ENCODE measurements around the gene GPR152. TPM values are rescaled to one million over a fixed set of nuclear protein-coding genes. Genes with fewer than 3 reads are reported as not detected.

GPR152 gene
- total RNA-seq, 4 donors from 2014 or later = not detected

GRCh38 chr11:67451658-67451976 is 912 bp downstream of the GPR152 start:
- TF ChIP-seq EP300 (IDR thresholded peaks at IDR 0.05) = no peak
- 92% methylated on average over 5 of the region's 14 CpGs; no CpG with 5 or more reads in 1 of the 2 donors for WGBS, 2 donors (ENCODE audit: low coverage in 1 of 2)
- ATAC-seq = no peak
- Histone ChIP-seq H3K9me3 (no peaks in the 10 kb centered on the region), H3K27ac (peak overlapping the region in 2 of 4 donors; percentile 6 to 25), H3K27me3 (no peaks in the 10 kb centered on the region), H3K4me1 (no peaks in the 10 kb centered on the region), H3K36me3 (no peaks in the 10 kb centered on the region), H3K4me3 (no peak overlapping the region)

GRCh38 chr11:67450796-67451657 is 1.5 kb downstream of the GPR152 start:
- H3K27me3 ChIP-seq = no peaks in the 10 kb centered on the region
- ATAC-seq = no peak
- H3K27ac ChIP-seq = no peak overlapping the region
- no peak for TF ChIP-seq EP300 (IDR thresholded peaks at IDR 0.05)
- TF ChIP-seq POLR2A (IDR thresholded peaks at IDR 0.05) = no peak
- TF ChIP-seq POLR2AphosphoS5 (IDR thresholded peaks at IDR 0.05) = no peak
- TF ChIP-seq CTCF (IDR thresholded peaks at IDR 0.05) = no peak
- WGBS, 2 donors (ENCODE audit: low coverage in 1 of 2) = 91 to 100% methylated on average over 4 to 5 of the region's 25 CpGs
- H3K4me1 ChIP-seq = no peaks in the 10 kb centered on the region
- no peaks in the 10 kb centered on the region for H3K36me3 ChIP-seq
- no peaks in the 10 kb centered on the region for H3K9me3 ChIP-seq
- no peak overlapping the region for H3K4me3 ChIP-seq

GRCh38 chr11:67449116-67449844 is 3.2 kb downstream of the GPR152 start:
- WGBS, 2 donors (ENCODE audit: low coverage in 1 of 2) = 64 to 77% methylated on average over 7 to 8 of the region's 9 CpGs
- Histone ChIP-seq H3K27ac (no peak overlapping the region), H3K27me3 (no peaks in the 10 kb centered on the region), H3K4me1 (peaks cover 0 to 8% (median 2%) of the 10 kb centered on the region in 3 donors), H3K36me3 (no peaks in the 10 kb centered on the region), H3K9me3 (no peaks in the 10 kb centered on the region), H3K4me3 (no peak overlapping the region)
- TF ChIP-seq POLR2AphosphoS5 (IDR thresholded peaks at IDR 0.05) (no peak), EP300 (IDR thresholded peaks at IDR 0.05) (no peak), POLR2A (IDR thresholded peaks at IDR 0.05) (no peak), CTCF (IDR thresholded peaks at IDR 0.05) (no peak)
- peak; percentile 34 for ATAC-seq

- H3K4me1 ChIP-seq = peaks cover 0 to 12% (median 6%) of the 10 kb centered on the region in 3 donors
- no peaks in the 10 kb centered on the region for H3K9me3 ChIP-seq
- no peak for ATAC-seq
- WGBS, 2 donors (ENCODE audit: low coverage in 1 of 2) = 67 to 81% methylated on average over 1 to 6 of the region's 7 CpGs
- H3K4me3 ChIP-seq = no peak overlapping the region
- TF ChIP-seq CTCF (IDR thresholded peaks at IDR 0.05) (no peak), POLR2A (IDR thresholded peaks at IDR 0.05) (no peak), EP300 (IDR thresholded peaks at IDR 0.05) (no peak), POLR2AphosphoS5 (IDR thresholded peaks at IDR 0.05) (no peak)
- H3K36me3 ChIP-seq = no peaks in the 10 kb centered on the region
- no peak overlapping the region for H3K27ac ChIP-seq
- H3K27me3 ChIP-seq = no peaks in the 10 kb centered on the region
Measured at GRCh38 chr11:67448220-67448609, 4.3 kb downstream of the GPR152 start.

GRCh38 chr11:67445515-67445914 is 7.0 kb downstream of the GPR152 start:
- no peak overlapping the region for H3K4me3 ChIP-seq
- H3K27me3 ChIP-seq = no peaks in the 10 kb centered on the region
- H3K27ac ChIP-seq = no peak overlapping the region
- no peaks in the 10 kb centered on the region for H3K9me3 ChIP-seq
- TF ChIP-seq EP300 (IDR thresholded peaks at IDR 0.05) (no peak), POLR2A (IDR thresholded peaks at IDR 0.05) (no peak), POLR2AphosphoS5 (IDR thresholded peaks at IDR 0.05) (no peak), CTCF (IDR thresholded peaks at IDR 0.05) (no peak)
- peaks cover 0 to 37% (median 10%) of the 10 kb centered on the region in 3 donors for H3K4me1 ChIP-seq
- no peak for ATAC-seq
- WGBS, 2 donors (ENCODE audit: low coverage in 1 of 2) = 43 to 83% methylated on average over 1 to 2 of the region's 5 CpGs
- H3K36me3 ChIP-seq = peaks cover 0 to 20% of the 10 kb centered on the region in 2 donors

Data from gastroesophageal sphincter (tissue), 4 donors.